ENCODE results near the gene PTPRN2. TPM values are rescaled to one million over a fixed set of nuclear protein-coding genes. Genes with fewer than 3 reads are reported as not detected.
A peak's percentile ranks its signal among the peaks of the same experiment; 100 is the strongest.

Gene PTPRN2
- total and polyA plus RNA-seq, 2 of the 8 experiments (the other 6 are each of a cell fraction or from before 2014, with no cell fraction given), result 2.6 to 4.5 TPM

DNA sequence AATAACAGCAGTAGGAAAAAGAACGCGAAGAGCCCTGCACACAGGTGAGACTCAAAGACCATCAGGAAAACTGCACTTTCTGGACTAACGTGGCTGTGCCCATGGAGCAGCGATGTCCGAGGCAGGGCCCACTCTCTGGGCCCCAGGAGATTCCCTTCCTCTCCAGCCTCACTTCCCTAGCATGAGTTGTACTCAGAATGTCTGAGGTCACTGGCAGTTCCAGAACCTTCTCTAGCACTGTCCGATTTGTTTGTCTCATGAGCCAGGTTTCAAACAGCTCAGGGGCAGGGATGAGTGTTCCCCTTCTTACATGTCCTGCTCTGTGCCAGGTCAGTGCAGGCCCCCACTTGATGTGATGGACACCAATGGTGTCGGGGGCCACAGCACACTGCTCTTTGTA is 484.2 kb downstream of the PTPRN2 start:
- no peak overlapping the region for H2BK12ac ChIP-seq (ENCODE audit: low read depth, low read length)
- CTCF ChIA-PET (ENCODE audit: partially characterized antibody), result no interaction called here
- DNase-seq (ENCODE audit: low read depth in 1 of 2, low spot score in 2 of 2), result peak in 1 of 2 experiments; percentile 13

More for the DNA sequence above, 484.2 kb downstream of the PTPRN2 start:
- no peaks in the 10 kb centered on the region for H3K36me3 ChIP-seq (ENCODE audit: control insufficient read depth in 2 of 4, insufficient read depth in 4 of 4, low read length in 3 of 4)
- H3K27ac ChIP-seq (ENCODE audit: low read depth, low read length), result no peak overlapping the region
- no peak overlapping the region for H2BK120ac ChIP-seq (replicated peaks; ENCODE audit: low read depth, low read length)
- H4K91ac ChIP-seq (replicated peaks; ENCODE audit: insufficient read length, low read length), result no peak overlapping the region
- no peaks in the 10 kb centered on the region for H3K4me1 ChIP-seq (replicated peaks in 1 of 4; ENCODE audit: control insufficient read depth in 3 of 4, insufficient read depth in 4 of 4, low read length in 3 of 4)
- H3K56ac ChIP-seq (replicated peaks; ENCODE audit: insufficient read length, low read depth, low read length), result no peak overlapping the region
- H3K4me3 ChIP-seq (ENCODE audit: extremely low read depth in 1 of 4, insufficient read depth in 2 of 4, low read depth in 3 of 4, low read length in 4 of 4), result no peak overlapping the region
- H3K9me3 ChIP-seq (ENCODE audit: insufficient read depth in 2 of 2, low read depth in 1 of 2, low read length in 1 of 2), result peaks cover 21 to 53% of the 10 kb centered on the region in 2 experiments; a peak in 3 of 4 replicates
- WGBS, 2 experiments (ENCODE audit: extremely low coverage in 1 of 2, insufficient coverage in 1 of 2, insufficient read length in 1 of 2, insufficient replicate concordance in 2 of 2, low coverage in 1 of 2, low lambda C conversion rate in 2 of 2, missing lambda C conversion rate in 1 of 2), result 94% methylated on average over 7 of the region's 7 CpGs; no CpG with 5 or more reads in 1 of the 2 experiments
- no peaks in the 10 kb centered on the region for H3K79me1 ChIP-seq (ENCODE audit: low read depth, low read length)
- no peak overlapping the region for H2BK5ac ChIP-seq (ENCODE audit: low read depth, low read length)
- no peak overlapping the region for H3K4ac ChIP-seq (replicated peaks; ENCODE audit: insufficient read length, low read depth, low read length)
- H3K18ac ChIP-seq (ENCODE audit: extremely low read depth, low read length), result no peak overlapping the region
- no peaks in the 10 kb centered on the region for H4K20me1 ChIP-seq (replicated peaks in 1 of 2; ENCODE audit: control insufficient read depth in 1 of 2, insufficient read depth in 2 of 2, low read length in 2 of 2)
- H4K8ac ChIP-seq (ENCODE audit: extremely low read depth, insufficient read depth, low read length), result no peak overlapping the region
- POLR2A ChIA-PET (ENCODE audit: partially characterized antibody), result no interaction called here
- no peak overlapping the region for H3K4me2 ChIP-seq (ENCODE audit: insufficient read depth in 1 of 2, low read depth in 2 of 2, low read length in 2 of 2)
- no peaks in the 10 kb centered on the region for H3K27me3 ChIP-seq (replicated peaks in 1 of 4; ENCODE audit: control insufficient read depth in 3 of 4, extremely low read depth in 1 of 4, insufficient read depth in 3 of 4, low read length in 3 of 4)
- H4K5ac ChIP-seq (ENCODE audit: insufficient read length, low read depth, low read length), result no peak overlapping the region
- H3K9ac ChIP-seq (replicated peaks in 1 of 4; ENCODE audit: extremely low read depth in 1 of 4, low read depth in 3 of 4, low read length in 3 of 4), result no peak overlapping the region
- H2BK15ac ChIP-seq (ENCODE audit: low read length), result no peak overlapping the region
- peaks cover 7% of the 10 kb centered on the region; the same call in 1 of the 2 replicates for H3K23me2 ChIP-seq (ENCODE audit: low read depth, low read length)
- no peak overlapping the region for H2BK20ac ChIP-seq (ENCODE audit: low read length)
- TF ChIP-seq SIX5 (IDR thresholded peaks at IDR 0.05; ENCODE audit: low read depth, low read length) (no peak), TAF7 (optimal IDR thresholded peaks at IDR 0.05; ENCODE audit: borderline replicate concordance, low read depth, low read length) (no peak), GTF2F1 (IDR thresholded peaks at IDR 0.05; ENCODE audit: borderline replicate concordance, low read depth, low read length) (no peak), GABPA (IDR thresholded peaks at IDR 0.05; ENCODE audit: borderline replicate concordance, insufficient read depth, low read length) (no peak), CREB1 (IDR thresholded peaks at IDR 0.05) (no peak), JUN (IDR thresholded peaks at IDR 0.05; ENCODE audit: low read depth, low read length) (no peak), BACH1 (IDR thresholded peaks at IDR 0.05; ENCODE audit: low read length) (no peak), TCF12 (IDR thresholded peaks at IDR 0.05; ENCODE audit: low read depth, low read length) (no peak)
- TF ChIP-seq, protein P1, sequence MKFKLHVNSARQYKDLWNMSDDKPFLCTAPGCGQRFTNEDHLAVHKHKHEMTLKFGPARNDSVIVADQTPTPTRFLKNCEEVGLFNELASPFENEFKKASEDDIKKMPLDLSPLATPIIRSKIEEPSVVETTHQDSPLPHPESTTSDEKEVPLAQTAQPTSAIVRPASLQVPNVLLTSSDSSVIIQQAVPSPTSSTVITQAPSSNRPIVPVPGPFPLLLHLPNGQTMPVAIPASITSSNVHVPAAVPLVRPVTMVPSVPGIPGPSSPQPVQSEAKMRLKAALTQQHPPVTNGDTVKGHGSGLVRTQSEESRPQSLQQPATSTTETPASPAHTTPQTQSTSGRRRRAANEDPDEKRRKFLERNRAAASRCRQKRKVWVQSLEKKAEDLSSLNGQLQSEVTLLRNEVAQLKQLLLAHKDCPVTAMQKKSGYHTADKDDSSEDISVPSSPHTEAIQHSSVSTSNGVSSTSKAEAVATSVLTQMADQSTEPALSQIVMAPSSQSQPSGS (IDR thresholded peaks at IDR 0.05; ENCODE audit: low read length), result no peak
- FAIRE-seq, result no peak
- H3K23ac ChIP-seq (ENCODE audit: insufficient read length), result no peak overlapping the region
- H3K14ac ChIP-seq (ENCODE audit: insufficient read length), result no peak overlapping the region
- no peak overlapping the region for H2AK5ac ChIP-seq (ENCODE audit: low read depth, low read length)
- H2AFZ ChIP-seq (ENCODE audit: low read length), result no peak overlapping the region
- H3K79me2 ChIP-seq (ENCODE audit: control insufficient read depth in 1 of 2, insufficient read depth in 2 of 2, low read length in 2 of 2), result no peaks in the 10 kb centered on the region

Measured in H1 (cell line).